Right ventricle myocardium inferior (tissue), 1 donor: ENCODE results near the gene NAPEPLD. TPM values are rescaled to one million over a fixed set of nuclear protein-coding genes. Genes with fewer than 3 reads are reported as not detected.
"Not testable (repeated sequence)": the region's sequence is repeated elsewhere in the genome, so short reads cannot be mapped to it uniquely, and the experiment has no call there.

Experiments
- ATAC-seq: fragments of 200-7000 bp; cut with Tn5 transposase; one replicate; pipeline ENCODE4 v1.9.1; 2020; ENCODE audit warnings: mild to moderate bottlenecking, moderate library complexity
- DNase-seq: peaks from one replicate; pipeline ENCODE4 v3.0.0; 2021; ENCODE audit errors: missing footprints
- intact Hi-C: fragments of 100-400 bp; cut with DNase I; formaldehyde crosslinking; loops from one replicate; pipeline ENCODE4 v1.11.0; 2022
- long read RNA-seq: library from polyadenylated mRNA; unstranded; transcript quantifications from one replicate; pipeline ENCODE4 v2.0.0, GENCODE V29; 2021
- total RNA-seq: library from RNA; stranded (reverse); fragmentation: NEBNext Ultra II Directional; extraction: Animal tissue kit (Norgen Biotek cat#: 25700); gene quantifications from one replicate; pipeline ENCODE4 v1.2.1, GENCODE V29; 2021
- donor health status: DM: no; HTN: yes; CAD: no; lungs with severe emphysema.

Gene NAPEPLD
- total RNA-seq: 13.1 TPM
- long read RNA-seq, partial matches to known transcripts: 0 of 3 reads
- long read RNA-seq, other reads (novel, unspliced or antisense): 2 of 3 reads

DNA sequence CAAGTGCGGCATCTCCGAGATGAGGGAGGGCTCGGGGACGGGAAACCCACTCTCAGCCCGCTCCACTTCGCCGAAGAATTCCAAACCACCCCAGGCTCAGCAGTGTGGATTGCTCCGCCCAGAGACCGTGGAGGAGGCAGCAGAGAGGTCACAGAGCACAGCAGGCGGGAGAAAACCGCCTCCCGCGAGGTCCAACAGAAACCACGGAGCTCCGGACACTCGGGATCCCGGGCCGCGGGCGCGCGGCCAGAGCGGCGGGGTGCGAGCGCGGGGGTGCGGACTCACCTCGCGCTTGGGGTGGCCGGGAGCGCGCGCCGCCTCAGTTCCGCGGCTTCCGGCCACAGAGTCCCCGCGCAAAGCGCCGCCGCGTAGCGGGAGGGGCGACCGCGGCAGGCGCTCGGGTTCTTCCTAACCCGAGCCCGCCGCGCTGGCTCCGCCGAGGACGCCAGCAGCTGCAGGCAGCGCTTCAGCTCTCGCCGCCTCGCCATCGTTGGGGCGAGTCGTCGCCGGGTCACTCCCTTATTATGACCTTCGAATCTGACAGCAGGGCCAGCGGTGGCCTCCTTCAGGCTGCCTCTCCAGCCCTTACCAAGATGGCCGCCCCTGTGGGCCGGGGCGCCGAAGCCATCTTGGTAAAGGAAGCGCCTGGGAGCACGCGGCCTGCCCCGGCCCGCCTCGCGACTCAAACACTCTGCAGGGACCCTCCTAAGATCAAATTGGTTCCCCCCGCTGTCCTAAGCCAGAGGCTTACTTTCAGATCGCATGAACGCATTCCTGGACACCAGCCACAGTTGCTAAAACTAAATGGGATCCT, at the start of gene NAPEPLD:
Gene NAPEPLD (minus strand): TSS at position 106 of the 814 bp plus-strand sequence. CDS start 20,323 bp downstream, outside the sequence.
- ATAC-seq: peak; percentile 97
- peak; percentile 94 for DNase-seq
- intact Hi-C loops: loop anchor here (2.0 kb wide), 1 partner anchor 74 kb away; the partner anchor contains the start of genes ARMC10 and FBXL13

- DNase-seq, ATAC-seq, intact Hi-C loops: not testable (repeated sequence)
These were observed 49.2 kb upstream of the NAPEPLD start for GRCh38 chr7:103198079-103198478.

- ATAC-seq, DNase-seq, intact Hi-C loops: not testable (repeated sequence)
These were observed 46.5 kb upstream of the NAPEPLD start for GRCh38 chr7:103195364-103195763.

- intact Hi-C loops, DNase-seq, ATAC-seq: not testable (repeated sequence)
These were observed 23.7 kb upstream of the NAPEPLD start for GRCh38 chr7:103172415-103173146.

- DNase-seq, ATAC-seq, intact Hi-C loops: not testable (repeated sequence)
These were observed 23.0 kb upstream of the NAPEPLD start for GRCh38 chr7:103171695-103172414.

DNA sequence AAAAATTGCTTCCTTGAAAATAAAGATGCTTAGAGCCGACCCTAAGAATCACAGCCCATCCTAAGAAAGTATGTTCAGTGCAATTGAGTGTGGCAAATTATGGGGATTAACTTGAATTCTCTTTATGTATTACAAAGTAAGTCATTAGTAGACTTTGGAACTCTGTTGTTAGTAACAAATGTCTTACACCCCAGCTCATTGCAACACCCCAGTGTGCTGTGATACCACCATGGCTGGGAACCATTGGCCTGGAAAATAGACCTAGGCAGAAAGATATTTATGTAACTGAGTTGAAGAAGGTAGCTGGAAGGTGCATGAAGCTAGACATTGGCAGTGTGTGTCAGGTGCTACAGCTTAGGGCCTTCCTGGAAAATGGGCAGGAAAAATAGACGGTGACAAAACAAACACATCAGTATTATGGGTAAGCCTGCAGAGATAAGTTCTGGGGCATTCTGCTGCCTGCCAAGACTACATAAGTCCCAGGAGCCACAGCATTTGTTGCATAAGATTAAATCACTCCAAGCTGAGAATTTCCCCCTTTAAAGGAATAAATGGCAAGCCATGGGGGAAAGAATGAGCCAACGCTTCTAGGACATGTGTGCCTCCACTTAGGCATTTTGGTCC, 18.1 kb upstream of the NAPEPLD start:
- intact Hi-C loops, DNase-seq: not testable (repeated sequence)
- ATAC-seq: peak; percentile 27

DNA sequence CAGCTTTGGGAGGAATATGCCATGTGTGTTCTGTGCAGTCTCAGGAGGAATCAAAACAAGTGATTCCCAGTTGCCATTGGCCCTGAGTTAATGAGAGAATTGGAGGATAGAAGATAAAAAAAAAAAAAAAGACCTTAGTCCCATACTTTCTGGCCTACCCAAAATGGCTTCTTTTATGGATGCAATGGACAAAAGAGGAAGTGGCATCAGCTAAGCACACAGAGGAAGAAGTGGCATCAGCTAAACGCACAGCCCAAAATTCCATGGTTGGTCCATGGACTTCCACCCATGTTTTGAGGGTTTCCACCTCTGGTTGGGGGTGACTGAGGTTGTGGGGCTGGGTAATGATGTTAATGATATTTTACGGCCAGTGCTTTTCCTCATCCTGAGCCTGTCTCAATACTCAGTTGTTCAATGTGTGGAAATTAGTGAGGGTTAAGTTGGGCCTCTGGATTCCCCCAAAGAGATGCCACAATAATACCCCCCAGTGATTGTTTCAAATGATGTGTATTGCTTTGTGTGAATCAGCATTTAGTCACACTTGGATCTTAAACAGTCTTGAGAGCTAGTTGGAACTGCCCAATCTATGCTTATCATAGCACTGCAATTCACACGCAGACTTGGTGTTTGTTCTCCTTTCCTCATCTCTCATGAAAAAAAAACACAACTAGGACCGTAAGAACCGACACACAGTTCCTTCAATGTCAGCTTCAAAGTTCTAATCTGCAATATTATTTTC, 14.4 kb upstream of the NAPEPLD start:
- ATAC-seq, DNase-seq, intact Hi-C loops: not testable (repeated sequence)

DNA sequence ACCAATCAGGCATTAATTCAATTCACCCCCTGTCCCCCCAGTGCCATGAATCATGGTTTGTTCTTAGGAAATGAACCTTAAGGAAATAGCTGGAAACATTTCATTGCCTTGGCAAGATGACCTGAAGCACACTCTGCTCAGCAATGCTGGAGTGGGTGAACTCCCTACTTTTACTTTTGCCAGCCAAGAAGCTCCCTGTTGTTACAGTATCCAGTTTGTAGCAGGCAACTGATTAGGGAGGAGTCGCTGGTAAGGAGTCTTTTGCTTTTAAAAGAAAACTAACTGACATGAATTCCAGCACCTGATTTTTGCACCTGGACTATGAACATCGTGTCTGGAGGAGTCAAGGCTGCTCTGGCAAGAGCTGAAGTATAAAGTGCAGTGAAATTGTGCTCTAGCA, 13.7 kb upstream of the NAPEPLD start:
- intact Hi-C loops, DNase-seq, ATAC-seq: not testable (repeated sequence)

DNA sequence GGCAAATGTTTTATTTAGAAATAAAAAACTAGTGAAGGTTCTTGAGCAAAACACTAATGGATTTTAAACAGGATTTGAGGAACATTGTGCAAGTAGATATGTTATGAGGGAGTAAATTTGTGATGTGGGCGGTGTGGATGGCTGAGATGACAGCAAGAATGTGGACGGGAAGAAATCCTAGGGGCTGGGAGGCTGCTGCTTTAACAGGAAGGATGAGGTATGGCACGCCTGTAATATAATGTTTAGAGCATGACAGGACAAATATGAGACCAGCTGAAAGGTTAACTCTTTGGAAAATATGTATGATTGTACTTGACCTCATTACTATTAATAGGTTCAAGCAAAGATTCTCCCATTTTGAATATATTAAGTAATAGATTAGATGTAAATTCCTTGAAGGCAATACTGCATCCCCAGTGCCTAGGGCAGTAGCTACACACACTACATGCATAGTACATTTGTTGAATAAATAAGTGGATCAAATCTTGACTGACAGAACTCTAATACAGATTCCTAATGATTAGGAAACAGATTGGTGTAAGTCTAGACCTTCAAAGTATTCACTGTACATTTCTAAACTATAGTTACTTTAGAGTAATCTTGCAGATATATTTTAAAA, 13.2 kb upstream of the NAPEPLD start:
- intact Hi-C loops, DNase-seq, ATAC-seq: not testable (repeated sequence)

DNA sequence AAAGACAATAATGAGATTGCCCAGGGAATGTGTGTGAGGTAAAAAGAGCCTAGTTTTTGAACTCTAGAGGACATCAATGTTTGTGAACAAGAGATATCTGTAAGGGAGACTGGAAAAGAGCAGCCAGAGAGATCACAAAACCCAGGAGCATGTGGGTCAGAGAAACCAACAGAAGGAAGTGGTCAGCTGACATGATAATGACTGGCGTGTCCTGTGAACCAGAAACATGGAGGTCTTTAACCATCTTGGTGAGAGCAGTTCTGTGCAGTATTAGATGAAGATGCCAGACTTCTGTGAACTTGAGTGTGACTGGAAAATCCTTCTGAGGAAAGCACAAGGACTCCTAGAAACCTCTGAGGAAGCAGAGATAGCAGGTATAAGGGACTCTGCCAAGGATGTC, 10.2 kb upstream of the NAPEPLD start:
- ATAC-seq, intact Hi-C loops, DNase-seq: not testable (repeated sequence)

GRCh38 chr7:103155331-103156024, 6.6 kb upstream of the NAPEPLD start:
- intact Hi-C loops, ATAC-seq, DNase-seq: not testable (repeated sequence)

DNA sequence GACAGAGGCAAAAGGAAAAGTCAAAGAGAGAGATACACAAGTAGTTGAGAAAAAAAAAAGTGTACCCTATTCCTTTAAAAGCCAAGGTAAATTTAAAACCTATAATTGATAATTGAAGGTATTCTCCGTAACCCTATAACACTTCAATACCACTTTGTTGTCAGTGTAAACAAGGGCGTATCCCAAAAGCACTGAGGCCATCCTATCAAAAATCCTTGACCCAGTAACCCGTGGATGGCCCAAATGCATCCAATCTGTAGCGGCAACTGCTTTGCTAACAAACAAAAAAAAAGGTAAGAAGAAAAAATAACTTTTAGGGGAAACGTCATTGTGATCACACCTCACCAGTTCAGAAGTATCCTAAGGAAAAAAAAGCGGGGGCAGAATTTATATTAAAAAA, 5.1 kb upstream of the NAPEPLD start:
- intact Hi-C loops: no loop called here
- DNase-seq (no peak), ATAC-seq (no peak)

DNA sequence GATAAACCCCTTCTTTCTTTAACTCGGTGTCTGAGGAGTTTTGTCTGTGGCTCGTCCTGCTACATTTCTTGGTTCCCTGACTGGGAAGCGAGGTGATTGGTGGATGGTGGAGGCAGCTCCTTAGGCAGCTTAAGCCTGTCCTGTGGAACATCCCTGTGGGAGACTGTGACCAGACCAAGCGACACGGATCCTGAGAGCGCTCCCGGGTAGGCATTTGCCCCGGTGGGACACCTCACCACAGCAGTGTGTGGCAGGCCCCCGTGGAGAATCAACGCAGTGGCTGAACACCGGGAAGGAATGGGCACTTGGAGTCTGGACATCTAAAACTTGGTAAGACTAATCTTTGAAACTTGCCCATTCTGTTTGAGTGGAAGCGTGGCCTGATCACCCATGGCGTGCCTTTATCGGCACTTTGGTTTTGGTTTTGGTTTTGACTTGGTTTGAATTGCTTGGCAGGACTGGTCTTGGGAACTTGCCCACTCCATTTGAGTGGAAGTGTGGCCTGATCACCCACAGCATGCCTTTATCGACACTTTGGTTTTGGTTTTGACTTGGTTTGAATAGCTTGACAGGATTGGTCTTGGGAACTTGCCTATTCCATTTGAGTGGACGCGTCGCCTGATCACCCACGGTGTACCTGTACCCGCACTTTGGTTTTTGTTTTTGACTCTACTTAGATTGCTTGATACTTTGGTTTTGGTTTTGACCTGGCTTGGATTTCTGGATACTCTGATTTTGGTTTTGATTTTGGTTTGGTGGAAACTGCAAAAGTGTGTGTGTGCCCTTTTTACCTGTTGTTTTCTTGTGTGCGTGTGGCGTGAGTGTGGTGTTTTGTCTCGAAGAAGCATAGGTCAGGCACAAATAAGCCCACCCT, 4.1 kb upstream of the NAPEPLD start:
- intact Hi-C loops: not testable (repeated sequence)

GRCh38 chr7:103151993-103152676, 3.2 kb upstream of the NAPEPLD start:
- intact Hi-C loops: not testable (repeated sequence)

More for the DNA sequence above, 4.1 kb upstream of the NAPEPLD start:
- ATAC-seq, DNase-seq: not testable (repeated sequence)

GRCh38 chr7:103150192-103150591, 1.3 kb upstream of the NAPEPLD start:
- DNase-seq (no peak), ATAC-seq (no peak)
- intact Hi-C loops: no loop called here

More at GRCh38 chr7:103151993-103152676, 3.2 kb upstream of the NAPEPLD start:
- not testable (repeated sequence) for DNase-seq, ATAC-seq
